B cell (primary cell): ENCODE results near the gene ZNF598. TPM values are rescaled to one million over a fixed set of nuclear protein-coding genes. Genes with fewer than 3 reads are reported as not detected.

ENCODE experiments used
- ATAC-seq: fragments of 200-7000 bp; cut with Tn5 transposase; one replicate; pipeline ENCODE4 v1.10.0; 2021; ENCODE audit warnings: low read depth, mild to moderate bottlenecking, moderate number of reproducible peaks, moderate library complexity
- CTCF ChIA-PET: fragments of 350-600 bp; sonication (Branson Sonifier 250); formaldehyde crosslinking; loops from one replicate; lab custom pipeline; 2021; ENCODE audit warnings: antibody characterized with exemption, inconsistent platforms; lab: Charles Lee
- POLR2A ChIA-PET: fragments of 350-600 bp; sonication (Branson Sonifier 250); formaldehyde crosslinking; loops from one replicate; lab custom pipeline; 2021; ENCODE audit warnings: antibody characterized with exemption; lab: Charles Lee
- DNase-seq: peaks from one replicate; pipeline ENCODE4 v3.0.0; 2013
- H2AFZ ChIP-seq: 2 replicates; pipeline ENCODE4 v1.6.1; 2012; ENCODE audit warnings: mild to moderate bottlenecking, low read depth, low read length; ENCODE audit not compliant: insufficient read depth, poor library complexity, severe bottlenecking
- H3K27ac ChIP-seq, 2 donors: 1 replicate in 1 of 2; 2 replicates in 1 of 2; pipeline ENCODE4 v1.5.1; 2012 to 2013; ENCODE audit warnings: low read length in 2 of 2, mild to moderate bottlenecking in 2 of 2, moderate library complexity in 1 of 2
- H3K27me3 ChIP-seq, 4 experiments: fragments of 200-600 bp in 1 of 4; sonication (generic) in 1 of 4; replicated peaks in 1 of 4; 1 replicate in 2 of 4; 2 replicates in 2 of 4; pipeline versions ENCODE4 v1.6.1 to v1.7.0; 2013 to 2016; ENCODE audit warnings: low read length in 3 of 4, mild to moderate bottlenecking in 2 of 4, mixed read lengths in 1 of 4, moderate library complexity in 1 of 4; ENCODE audit not compliant: insufficient read depth in 4 of 4, control insufficient read depth in 3 of 4; ENCODE audit errors: control extremely low read depth in 1 of 4
- H3K36me3 ChIP-seq, 2 experiments: replicated peaks in 1 of 2; 1 replicate in 1 of 2; 2 replicates in 1 of 2; pipeline versions ENCODE4 v1.6.1 to v1.7.1; 2013; ENCODE audit warnings: low read length in 1 of 2; ENCODE audit not compliant: insufficient read depth in 2 of 2, control insufficient read depth in 1 of 2; ENCODE audit errors: control extremely low read depth in 1 of 2, extremely low read depth in 1 of 2
- H3K4me1 ChIP-seq, 2 donors: fragments of 200-600 bp in 1 of 2; sonication (generic) in 1 of 2; 1 replicate in 1 of 2; 2 replicates in 1 of 2; pipeline versions ENCODE4 v1.5.1 to v1.6.1; 2013 to 2017; ENCODE audit warnings: low read length in 2 of 2; ENCODE audit not compliant: control insufficient read depth in 2 of 2, insufficient read depth in 2 of 2
- H3K4me2 ChIP-seq: replicated peaks from 2 replicates; pipeline ENCODE3; 2012; ENCODE audit warnings: mild to moderate bottlenecking, low read depth, low read length; ENCODE audit not compliant: poor library complexity, severe bottlenecking
- H3K4me3 ChIP-seq, 5 experiments: fragments of 200-600 bp in 1 of 5; sonication (generic) in 1 of 5; 1 replicate in 3 of 5; 2 replicates in 2 of 5; pipeline versions ENCODE4 v1.5.1 to v1.7.0; 2011 to 2016; ENCODE audit warnings: low read length in 4 of 5, mild to moderate bottlenecking in 4 of 5, low read depth in 2 of 5, control low read depth in 1 of 5, moderate library complexity in 1 of 5; ENCODE audit not compliant: insufficient read depth in 1 of 5; ENCODE audit errors: control extremely low read depth in 1 of 5, extremely low read depth in 1 of 5
- H3K79me2 ChIP-seq: fragments of 200-600 bp; sonication (generic); one replicate; pipeline ENCODE4 v1.6.0; 2016; ENCODE audit warnings: low read length; ENCODE audit not compliant: control insufficient read depth, insufficient read depth
- H3K9ac ChIP-seq: fragments of 200-600 bp; sonication (generic); 2 replicates; pipeline ENCODE4 v1.6.1; 2017; ENCODE audit warnings: mild to moderate bottlenecking, low read length, moderate library complexity
- H3K9me3 ChIP-seq, 3 donors: one replicate each; pipeline versions ENCODE4 v1.6.1 to v1.7.1; 2013; ENCODE audit warnings: low read length in 2 of 3; ENCODE audit not compliant: control insufficient read depth in 2 of 3, insufficient read depth in 1 of 3; ENCODE audit errors: control extremely low read depth in 1 of 3
- H4K20me1 ChIP-seq: 2 replicates; pipeline ENCODE4 v1.6.0; 2012; ENCODE audit warnings: mild to moderate bottlenecking, low read length; ENCODE audit not compliant: insufficient read depth, control insufficient read depth, poor library complexity, severe bottlenecking
- H3K27ac Mint-ChIP-seq: one replicate; pipeline ENCODE4 v1.8.0; 2021; ENCODE audit warnings: mixed read lengths
- H3K27me3 Mint-ChIP-seq: one replicate; pipeline ENCODE4 v1.8.0; 2021; ENCODE audit warnings: mixed read lengths
- H3K4me1 Mint-ChIP-seq: one replicate; pipeline ENCODE4 v1.8.0; 2021; ENCODE audit warnings: mixed read lengths
- H3K4me3 Mint-ChIP-seq: one replicate; pipeline ENCODE4 v1.8.0; 2021; ENCODE audit warnings: mixed read lengths
- H3K9me3 Mint-ChIP-seq: one replicate; pipeline ENCODE4 v1.8.0; 2022; ENCODE audit warnings: mixed read lengths; ENCODE audit not compliant: insufficient read depth
- CTCF ChIP-seq: fragments of 200-600 bp; IDR thresholded peaks from one replicate; pipeline ENCODE4 v1.8.0; 2022; ENCODE audit warnings: antibody characterized with exemption, mild to moderate bottlenecking
- EZH2 ChIP-seq: IDR thresholded peaks from 2 replicates; pipeline ENCODE4 v1.6.1; 2012; ENCODE audit warnings: borderline replicate concordance, low read depth, mild to moderate bottlenecking, moderate library complexity, low read length; ENCODE audit not compliant: insufficient read depth, poor library complexity, severe bottlenecking
- WGBS: methylation state at CpG from one replicate; pipeline ENCODE4 v1.1.5; 2013; ENCODE audit warnings: missing lambda C conversion rate; ENCODE audit not compliant: insufficient coverage; 5-methylcytosine and 5-hydroxymethylcytosine counted together
- intact Hi-C: fragments of 100-400 bp; cut with micrococcal nuclease; formaldehyde crosslinking; loops from one replicate; pipeline ENCODE4 v1.10.0; 2022
- polyA plus RNA-seq: library from polyadenylated mRNA; depleted of rRNA; stranded (reverse); fragments of >200 nt; gene quantifications from 2 replicates; pipeline ENCODE4 v1.2.3, GENCODE V29; 2012
- total RNA-seq, 2 donors: library from RNA; stranded (reverse); fragments of 120-200 nt in 1 of 2; gene quantifications; 1 replicate in 1 of 2; 2 replicates in 1 of 2; pipeline versions ENCODE4 v1.2.3 to v1.2.4, GENCODE V29; 2013 to 2022

The ZNF598 gene
- total and polyA plus RNA-seq, 2 donors (not counting 1 experiment from before 2014, with no cell fraction given): 49.5 to 61.5 TPM

DNA sequence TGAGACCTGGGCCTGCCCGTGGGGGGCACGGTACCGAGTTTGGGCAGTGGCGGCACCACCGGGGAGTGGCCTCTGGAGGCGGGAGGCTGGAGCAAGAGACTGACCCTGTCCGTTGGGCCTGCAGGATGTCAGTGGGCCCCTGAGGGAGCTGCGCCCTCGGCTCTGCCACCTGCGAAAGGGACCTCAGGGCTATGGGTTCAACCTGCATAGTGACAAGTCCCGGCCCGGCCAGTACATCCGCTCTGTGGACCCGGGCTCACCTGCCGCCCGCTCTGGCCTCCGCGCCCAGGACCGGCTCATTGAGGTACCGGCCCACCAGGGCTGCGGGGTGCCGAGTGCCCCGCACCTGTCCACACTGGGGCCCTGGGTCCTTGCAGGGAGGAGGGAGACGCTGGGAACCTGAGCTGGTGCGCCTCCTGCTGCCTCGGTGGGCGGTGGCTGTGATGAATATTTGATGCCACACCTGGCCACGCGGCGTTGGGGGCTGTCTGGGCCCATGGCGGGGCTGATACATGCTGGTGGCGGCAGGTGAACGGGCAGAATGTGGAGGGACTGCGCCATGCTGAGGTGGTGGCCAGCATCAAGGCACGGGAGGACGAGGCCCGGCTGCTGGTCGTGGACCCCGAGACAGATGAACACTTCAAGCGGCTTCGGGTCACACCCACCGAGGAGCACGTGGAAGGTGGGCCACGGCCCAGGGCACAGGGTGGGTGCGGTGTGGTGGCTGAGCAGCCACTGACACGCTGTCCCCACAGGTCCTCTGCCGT, 26.8 kb upstream of the ZNF598 start:
- intact Hi-C loops: no loop called here
- 92% methylated on average over 47 of the region's 47 CpGs for WGBS
- H3K36me3 ChIP-seq: no peaks in the 10 kb centered on the region
- H3K27me3 ChIP-seq: peaks cover 0 to 10% (median 0%) of the 10 kb centered on the region in 4 experiments
- H3K9me3 Mint-ChIP-seq: no peaks in the 10 kb centered on the region
- H3K4me2 ChIP-seq: no peak overlapping the region
- no peak overlapping the region for H3K27ac ChIP-seq
- H3K4me3 Mint-ChIP-seq: no peak overlapping the region
- no peak overlapping the region for H3K4me3 ChIP-seq
- DNase-seq (no peak), ATAC-seq (no peak)
- ChIA-PET CTCF (no interaction called here), POLR2A (no interaction called here)
- no peaks in the 10 kb centered on the region for H3K4me1 Mint-ChIP-seq
- H3K9me3 ChIP-seq: peaks cover 0 to 11% (median 0%) of the 10 kb centered on the region in 3 donors
- no peaks in the 10 kb centered on the region for H3K27me3 Mint-ChIP-seq
- no peak overlapping the region for H3K27ac Mint-ChIP-seq
- peaks cover 0 to 5% of the 10 kb centered on the region in 2 donors for H3K4me1 ChIP-seq
- TF ChIP-seq CTCF: no peak
- no peak for TF ChIP-seq EZH2
- H4K20me1 ChIP-seq: no peaks in the 10 kb centered on the region
- no peak overlapping the region for H3K9ac ChIP-seq
- H3K79me2 ChIP-seq: no peaks in the 10 kb centered on the region
- no peak overlapping the region for H2AFZ ChIP-seq

- no peak overlapping the region for H2AFZ ChIP-seq
- ChIA-PET POLR2A (no interaction called here), CTCF (no interaction called here)
Measured at GRCh38 chr16:2035431-2036199, 26.0 kb upstream of the ZNF598 start.

More at GRCh38 chr16:2035431-2036199, 26.0 kb upstream of the ZNF598 start:
- Mint-ChIP-seq H3K4me3 (no peak overlapping the region), H3K4me1 (no peaks in the 10 kb centered on the region), H3K27me3 (no peaks in the 10 kb centered on the region), H3K9me3 (no peaks in the 10 kb centered on the region), H3K27ac (no peak overlapping the region)
- intact Hi-C loops: no loop called here
- WGBS: 90% methylated on average over 34 of the region's 34 CpGs
- H3K27ac ChIP-seq: no peak overlapping the region
- no peak for TF ChIP-seq EZH2
- no peak for TF ChIP-seq CTCF
- H4K20me1 ChIP-seq: no peaks in the 10 kb centered on the region
- H3K4me1 ChIP-seq: peaks cover 0 to 5% of the 10 kb centered on the region in 2 donors
- peaks cover 0 to 13% (median 0%) of the 10 kb centered on the region in 3 donors for H3K9me3 ChIP-seq
- ATAC-seq: no peak
- H3K36me3 ChIP-seq: no peaks in the 10 kb centered on the region
- peaks cover 0 to 10% (median 0%) of the 10 kb centered on the region in 4 experiments for H3K27me3 ChIP-seq
- DNase-seq: no peak
- no peak overlapping the region for H3K9ac ChIP-seq
- no peak overlapping the region for H3K4me2 ChIP-seq
- no peak overlapping the region for H3K4me3 ChIP-seq
- no peaks in the 10 kb centered on the region for H3K79me2 ChIP-seq
